ENCODE results near the gene B9D2. TPM values are rescaled to one million over a fixed set of nuclear protein-coding genes. Genes with fewer than 3 reads are reported as not detected.

The B9D2 gene
- total RNA-seq, 4 donors from 2014 or later = 1.6 to 4.8 (median 3.1) TPM

DNA sequence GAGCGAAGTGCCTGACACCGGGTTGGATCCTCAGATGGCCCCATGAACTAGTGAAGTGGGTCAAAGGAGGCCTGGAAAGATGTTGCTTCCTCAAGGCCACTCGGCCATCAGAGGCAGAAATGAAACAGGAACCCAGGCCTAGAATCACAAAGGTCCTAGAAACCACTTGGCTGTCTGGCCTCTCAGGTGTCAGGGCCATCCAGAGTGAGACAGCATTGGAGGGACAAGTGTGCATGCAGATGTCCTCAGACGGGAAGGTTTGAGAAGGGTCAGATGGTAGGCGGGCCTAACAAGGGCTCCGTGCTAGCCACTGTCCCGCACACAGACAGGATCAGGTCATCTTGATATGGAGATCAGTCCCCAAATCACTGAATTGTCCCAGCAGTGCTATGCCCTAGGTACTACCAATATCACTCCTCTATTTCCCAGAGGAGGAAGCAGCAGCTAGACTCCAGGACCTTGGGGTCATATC is 39.7 kb downstream of the B9D2 start:
- TF ChIP-seq, protein P1, sequence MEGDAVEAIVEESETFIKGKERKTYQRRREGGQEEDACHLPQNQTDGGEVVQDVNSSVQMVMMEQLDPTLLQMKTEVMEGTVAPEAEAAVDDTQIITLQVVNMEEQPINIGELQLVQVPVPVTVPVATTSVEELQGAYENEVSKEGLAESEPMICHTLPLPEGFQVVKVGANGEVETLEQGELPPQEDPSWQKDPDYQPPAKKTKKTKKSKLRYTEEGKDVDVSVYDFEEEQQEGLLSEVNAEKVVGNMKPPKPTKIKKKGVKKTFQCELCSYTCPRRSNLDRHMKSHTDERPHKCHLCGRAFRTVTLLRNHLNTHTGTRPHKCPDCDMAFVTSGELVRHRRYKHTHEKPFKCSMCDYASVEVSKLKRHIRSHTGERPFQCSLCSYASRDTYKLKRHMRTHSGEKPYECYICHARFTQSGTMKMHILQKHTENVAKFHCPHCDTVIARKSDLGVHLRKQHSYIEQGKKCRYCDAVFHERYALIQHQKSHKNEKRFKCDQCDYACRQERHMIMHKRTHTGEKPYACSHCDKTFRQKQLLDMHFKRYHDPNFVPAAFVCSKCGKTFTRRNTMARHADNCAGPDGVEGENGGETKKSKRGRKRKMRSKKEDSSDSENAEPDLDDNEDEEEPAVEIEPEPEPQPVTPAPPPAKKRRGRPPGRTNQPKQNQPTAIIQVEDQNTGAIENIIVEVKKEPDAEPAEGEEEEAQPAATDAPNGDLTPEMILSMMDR (IDR thresholded peaks at IDR 0.05; ENCODE audit: low read depth) = no peak

DNA sequence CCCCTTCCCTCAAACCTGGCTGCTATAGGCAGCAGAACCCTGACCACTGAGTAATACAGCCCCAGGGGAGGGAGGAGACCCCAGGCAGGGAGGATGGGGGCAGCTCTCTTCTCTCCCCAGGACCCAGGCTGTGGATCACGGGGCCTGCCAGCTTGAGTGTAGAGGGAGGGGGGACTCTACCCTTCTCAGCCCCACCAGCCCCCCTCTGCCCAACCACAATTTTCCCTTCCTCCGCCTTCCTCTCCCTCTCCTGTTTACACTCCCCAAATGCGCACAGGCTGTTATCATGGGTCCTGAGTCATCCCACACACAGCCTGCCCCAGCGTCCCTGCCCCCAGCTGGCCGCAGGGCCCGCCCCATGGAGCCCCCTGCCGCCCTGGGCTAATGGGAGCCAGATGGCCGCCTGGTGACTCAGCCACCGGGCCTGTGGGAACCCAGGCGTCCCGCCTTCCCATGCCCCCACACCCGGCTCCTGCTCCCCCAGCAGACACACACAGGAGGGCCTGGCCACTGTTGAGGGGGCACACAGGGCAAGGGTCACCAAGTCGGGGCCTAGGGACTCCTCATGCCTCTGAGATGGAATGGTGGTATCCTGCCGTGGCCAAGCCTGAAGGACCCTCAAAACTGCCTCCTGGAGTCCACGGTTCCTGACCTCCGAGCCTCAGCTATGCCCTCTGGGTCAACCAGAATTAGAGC is 40.4 kb downstream of the B9D2 start:
- TF ChIP-seq, protein P1 (IDR thresholded peaks at IDR 0.05; ENCODE audit: low read depth) = no peak

DNA sequence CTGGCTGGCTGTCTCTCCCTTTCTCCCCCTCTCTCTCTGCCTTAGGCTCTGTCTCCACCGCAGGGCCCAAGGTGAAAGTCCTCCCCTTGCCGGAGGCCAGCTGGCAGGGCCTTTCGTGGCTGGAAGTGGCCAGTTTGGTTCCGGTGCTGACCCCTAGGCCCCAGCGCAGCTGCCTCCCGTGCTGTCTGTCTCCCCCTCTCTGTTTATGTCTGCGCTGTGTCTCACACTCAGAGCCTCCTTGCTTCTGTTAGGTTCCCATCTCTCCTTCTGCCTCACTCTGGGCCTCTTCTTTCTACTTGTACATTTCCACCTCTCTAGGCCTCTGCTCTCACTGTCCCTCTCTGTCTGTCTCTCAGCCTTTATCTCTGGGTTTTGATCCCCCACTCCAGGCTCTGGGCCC is 40.9 kb downstream of the B9D2 start:
- TF ChIP-seq, protein P1 (IDR thresholded peaks at IDR 0.05; ENCODE audit: low read depth) = no peak

DNA sequence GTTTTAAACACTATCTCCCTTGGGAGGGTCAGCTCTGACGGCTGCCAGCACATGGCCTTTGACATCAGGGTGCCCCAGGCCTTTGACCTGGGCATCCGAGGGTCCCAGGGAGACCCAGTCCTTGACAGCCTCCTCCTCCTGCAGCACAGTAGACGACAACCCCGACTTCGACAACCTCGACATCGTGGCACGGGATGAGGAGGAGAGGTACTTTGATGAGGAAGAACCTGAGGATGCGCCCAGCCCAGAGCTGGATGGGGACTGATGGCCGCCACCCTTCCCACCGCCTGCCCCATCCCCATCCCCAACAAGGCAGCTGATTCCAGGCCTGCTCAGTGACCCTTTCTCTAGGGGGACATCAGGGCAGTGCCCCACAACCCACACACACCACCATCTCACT is 41.5 kb downstream of the B9D2 start:
- TF ChIP-seq, protein P1 (IDR thresholded peaks at IDR 0.05; ENCODE audit: low read depth) = no peak

DNA sequence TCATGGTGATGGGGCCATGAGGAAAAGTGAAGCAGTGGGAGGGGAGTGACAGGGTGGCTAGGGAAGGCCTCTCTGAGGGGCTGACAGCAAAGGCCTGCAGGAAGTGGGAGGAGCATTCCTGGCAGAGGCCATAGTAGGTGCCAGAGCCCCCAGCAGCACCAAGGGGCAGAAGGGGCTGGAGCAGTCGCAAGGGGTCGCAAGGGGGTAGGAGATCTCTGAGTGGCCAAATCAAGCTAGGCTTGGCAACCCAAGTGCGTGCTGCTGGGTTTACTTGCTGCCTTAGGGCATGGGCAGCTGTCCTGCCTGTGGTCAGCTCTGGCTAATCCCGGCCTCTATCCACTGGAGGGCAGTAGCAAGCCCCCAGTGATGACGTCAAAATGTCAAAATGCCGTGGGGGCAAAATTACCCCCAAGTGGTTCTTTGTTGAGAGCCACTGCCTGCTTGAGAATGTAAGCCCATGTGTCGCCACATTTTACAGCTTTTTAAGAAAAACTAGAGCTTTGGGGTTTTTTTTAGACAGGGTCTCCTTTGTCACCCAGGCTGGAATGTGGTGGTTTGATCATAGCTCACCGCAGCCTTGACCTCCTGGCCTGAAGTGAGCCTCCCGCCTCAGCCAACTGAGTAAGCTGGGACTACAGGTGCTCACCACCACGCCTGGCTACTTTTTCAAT is 42.2 kb downstream of the B9D2 start:
- TF ChIP-seq, protein P1 (IDR thresholded peaks at IDR 0.05; ENCODE audit: low read depth) = no peak

DNA sequence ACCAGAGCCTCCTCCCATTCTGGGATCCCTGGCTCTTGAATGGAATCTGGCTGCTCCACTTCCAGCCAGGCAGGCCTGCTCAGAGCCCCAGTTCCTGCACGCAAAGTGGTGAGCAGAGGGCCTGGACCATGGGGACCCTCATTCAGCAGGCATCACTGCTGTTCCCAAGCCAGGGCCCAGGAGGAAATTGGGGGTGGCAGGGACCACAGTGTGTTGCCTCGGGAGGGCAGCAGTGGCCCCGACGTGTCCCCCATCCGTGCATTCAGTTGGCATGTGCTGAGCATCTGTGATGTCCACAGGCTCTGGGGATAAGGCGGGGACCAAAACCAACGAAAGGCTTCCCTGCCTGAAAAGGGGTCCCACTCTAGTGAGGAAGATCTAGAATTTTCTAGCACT is 42.7 kb downstream of the B9D2 start:
- TF ChIP-seq, protein P1 (IDR thresholded peaks at IDR 0.05; ENCODE audit: low read depth) = no peak

DNA sequence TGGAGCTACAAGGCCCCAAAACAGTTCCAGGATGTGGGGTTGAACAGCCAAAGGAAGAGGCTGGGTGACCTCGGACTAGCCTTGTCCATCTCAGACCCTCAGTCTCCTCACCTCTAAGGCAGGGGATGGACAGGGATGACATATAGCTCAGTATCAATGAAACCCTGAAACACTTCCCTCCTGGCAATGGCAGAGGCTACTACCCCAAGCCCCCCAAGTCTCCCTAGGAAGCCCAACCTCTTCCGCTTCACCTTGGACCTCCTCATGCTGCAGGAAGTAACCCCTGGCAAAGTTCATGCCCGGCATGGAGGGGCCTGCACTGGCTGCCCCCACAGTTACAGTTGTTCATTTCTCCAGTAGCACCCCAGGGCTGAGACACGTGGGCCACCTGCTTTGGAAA is 43.4 kb downstream of the B9D2 start:
- TF ChIP-seq, protein P1 (IDR thresholded peaks at IDR 0.05; ENCODE audit: low read depth) = no peak

Measured in subcutaneous adipose tissue (tissue), 4 donors.